AG10803 (cell line): Measurements from ENCODE around the gene SFXN5.

Source experiments
- DNase-seq: peaks from one replicate; pipeline ENCODE4 v3.0.0; 2010; ENCODE audit warnings: low read depth
- H3K4me3 ChIP-seq: 2 replicates; pipeline ENCODE4 v1.5.1; 2011; ENCODE audit warnings: mild to moderate bottlenecking, low read length, control low read depth
- CTCF ChIP-seq: conservative IDR thresholded peaks from 2 replicates; pipeline ENCODE4 v1.5.1; 2011; ENCODE audit warnings: mild to moderate bottlenecking, low read length, control low read depth, inconsistent platforms

Gene SFXN5

DNA sequence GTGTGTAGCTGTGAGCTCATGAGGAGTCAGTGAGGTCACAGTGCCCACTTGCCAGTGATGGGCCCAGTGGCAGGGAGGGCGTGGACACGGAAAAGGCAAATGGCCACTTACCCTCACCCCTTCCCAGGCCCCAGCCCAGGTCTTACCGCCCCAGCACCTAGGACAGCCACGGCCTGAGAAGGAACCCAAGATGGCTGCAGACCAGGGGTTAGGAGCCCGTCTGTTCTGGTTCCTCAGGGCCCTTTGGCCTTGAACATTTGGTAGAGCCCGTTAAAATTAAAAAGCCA lies 80.1 kb downstream of the SFXN5 start:
- no peak for TF ChIP-seq CTCF
- DNase-seq = no peak

GRCh38 chr2:72990695-72991438 lies 80.6 kb downstream of the SFXN5 start:
- no peak for DNase-seq
- no peak overlapping the region for H3K4me3 ChIP-seq
- TF ChIP-seq CTCF = no peak

More for the DNA sequence above, 80.1 kb downstream of the SFXN5 start:
- no peak overlapping the region for H3K4me3 ChIP-seq

DNA sequence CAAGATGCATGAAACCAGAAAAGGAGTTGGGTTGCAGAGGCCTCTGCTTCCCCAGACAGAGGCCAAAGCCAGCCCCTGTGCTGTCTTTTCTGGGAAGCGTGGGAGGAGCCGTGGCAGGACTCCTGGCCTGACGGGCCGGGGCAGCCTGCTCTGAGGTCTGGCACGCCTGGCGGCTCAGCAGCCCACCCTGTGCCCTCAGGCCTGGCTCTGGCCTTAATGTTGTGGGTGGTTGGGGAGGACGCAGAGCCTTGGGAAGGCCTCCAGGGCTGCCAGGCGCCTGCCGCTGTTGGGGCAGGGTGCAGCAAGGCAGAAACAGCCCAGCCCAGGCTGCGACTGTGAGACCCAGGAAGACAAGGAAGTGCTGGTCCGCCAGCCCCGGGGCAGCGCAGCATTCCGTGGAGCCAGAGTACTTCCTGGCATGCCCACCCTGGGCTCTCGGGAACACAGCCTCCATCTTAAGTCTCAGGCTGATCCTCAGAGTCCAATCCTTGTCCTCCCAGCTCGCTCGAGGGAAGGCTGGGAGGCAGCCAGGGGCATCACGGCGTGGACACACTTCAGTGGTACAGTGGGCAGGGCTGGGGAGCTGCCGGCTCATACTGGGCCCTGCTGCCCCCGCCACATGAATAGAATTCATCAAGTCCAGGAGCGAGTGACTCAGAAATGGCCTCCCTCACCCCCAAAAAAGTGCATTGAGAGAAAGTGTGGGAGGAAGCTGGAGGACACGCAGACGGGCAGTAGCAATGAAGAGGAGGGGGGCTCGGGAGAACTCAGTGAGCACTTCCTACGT lies 81.5 kb downstream of the SFXN5 start:
- no peak for TF ChIP-seq CTCF
- no peak overlapping the region for H3K4me3 ChIP-seq
- no peak for DNase-seq

DNA sequence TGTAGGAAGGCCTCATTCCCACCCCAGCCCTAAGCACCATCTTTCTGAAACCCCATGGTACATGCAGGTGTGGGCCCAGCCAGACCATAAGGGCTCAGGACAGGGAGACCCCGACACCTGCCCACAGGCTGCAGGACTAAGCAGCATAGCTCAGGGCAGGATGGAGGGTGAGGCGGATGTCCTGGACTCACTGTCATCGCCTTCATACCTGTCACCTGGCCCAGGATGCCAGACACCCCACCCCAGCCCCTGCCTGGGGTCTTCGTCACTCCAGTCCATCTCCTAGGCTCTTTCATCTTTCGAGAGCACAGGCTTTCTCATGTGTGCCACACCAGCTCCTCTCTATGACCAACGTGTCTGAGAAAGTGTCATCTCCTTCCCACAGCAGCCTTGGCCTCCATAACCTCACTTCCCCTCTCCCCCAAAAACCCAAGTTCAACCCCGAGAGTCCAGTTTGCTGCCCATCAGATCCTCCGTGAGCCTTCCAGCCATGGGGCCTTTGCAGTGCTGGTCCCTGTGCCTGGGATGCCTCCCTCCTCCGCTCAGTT lies 82.7 kb downstream of the SFXN5 start:
- no peak for DNase-seq
- no peak overlapping the region for H3K4me3 ChIP-seq
- no peak for TF ChIP-seq CTCF

DNA sequence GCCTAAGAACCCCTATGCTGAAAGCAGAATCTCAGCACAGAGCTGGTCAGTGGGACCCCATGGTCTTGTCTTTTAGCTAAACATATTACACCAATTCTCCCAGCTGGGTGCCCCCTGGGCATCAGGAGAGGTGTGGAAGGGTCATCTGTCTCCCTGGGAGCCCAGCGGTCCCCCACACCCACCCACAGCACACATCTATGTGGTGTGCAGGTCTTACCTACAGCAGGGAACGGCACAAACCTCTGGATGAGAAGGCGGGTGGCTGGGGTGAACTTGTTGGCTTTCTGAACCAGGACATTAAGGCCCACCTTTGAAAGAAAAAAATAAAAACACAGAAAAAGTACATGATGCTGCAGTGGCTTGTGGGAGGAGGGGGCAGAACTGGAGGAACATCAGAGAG lies 83.5 kb downstream of the SFXN5 start:
- H3K4me3 ChIP-seq = no peak overlapping the region
- TF ChIP-seq CTCF = no peak
- no peak for DNase-seq

DNA sequence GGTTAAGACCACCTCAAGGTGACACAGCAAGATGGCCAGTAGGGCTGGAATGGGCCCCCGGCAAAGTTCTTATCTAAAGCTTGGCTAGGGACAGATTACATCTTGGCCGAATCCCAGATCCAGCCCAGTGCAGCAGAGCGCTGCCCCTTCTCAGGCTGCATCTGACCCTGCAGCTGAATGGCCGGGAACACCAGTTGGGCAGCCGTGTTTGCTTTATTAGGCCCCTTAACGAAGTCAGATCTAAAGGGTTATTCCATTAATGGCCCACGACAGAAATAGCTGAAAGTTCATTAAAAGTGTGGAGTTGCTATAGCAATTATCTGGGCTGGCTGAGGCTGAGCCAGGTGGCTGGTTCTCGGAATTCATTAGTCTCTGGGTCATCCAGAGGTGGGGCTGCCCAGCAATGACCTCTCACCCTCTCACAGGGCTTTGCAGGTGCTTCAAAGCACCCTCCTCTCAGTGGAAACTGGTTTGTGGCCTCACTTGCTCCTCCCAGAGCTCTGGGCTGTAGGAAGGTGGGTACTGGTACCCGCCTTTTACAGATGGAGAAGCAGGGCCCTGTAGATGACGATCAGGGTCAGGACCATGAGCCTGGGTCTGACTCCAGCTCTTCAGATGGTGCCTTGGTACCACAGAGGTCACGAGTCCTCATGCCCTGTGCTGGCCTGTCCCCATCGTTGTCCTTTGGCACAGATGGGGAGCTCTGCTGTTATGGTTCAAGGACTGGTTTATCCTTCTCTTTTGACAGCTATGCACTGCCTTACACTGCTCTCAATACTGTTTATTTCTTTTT lies 85.4 kb downstream of the SFXN5 start:
- no peak for DNase-seq

More for the DNA sequence above, 85.4 kb downstream of the SFXN5 start:
- H3K4me3 ChIP-seq = no peak overlapping the region
- no peak for TF ChIP-seq CTCF
